IMR-90 (cell line): Measurements from ENCODE around the gene EBLN1. TPM values are rescaled to one million over a fixed set of nuclear protein-coding genes. Genes with fewer than 3 reads are reported as not detected.

Experiments used
- ATAC-seq: fragments of 200-7000 bp; cut with Tn5 transposase; 2 replicates; pipeline ENCODE4 v1.9.1; 2020; ENCODE audit warnings: low read depth, mild to moderate bottlenecking, moderate library complexity
- BruUV-seq: library from RNA; stranded (reverse); fragments of 400-500 nt; replicated peaks from 2 replicates; lab custom pipeline; 2021; lab: Mats Ljungman, UMichigan
- CTCF ChIA-PET: fragments of 300-600 bp; formaldehyde crosslinking; extraction: SDS; loops from one replicate; lab custom pipeline; 2021; ENCODE audit warnings: antibody characterized with exemption; lab: Yijun Ruan, JAX
- POLR2A ChIA-PET: fragments of 300-600 bp; sonication (Branson Sonifier 250); formaldehyde crosslinking; loops from one replicate; lab custom pipeline; 2022; ENCODE audit warnings: antibody characterized with exemption; ENCODE audit not compliant: unreplicated experiment; lab: Charles Lee
- DNase-seq: peaks from one replicate; pipeline ENCODE4 v3.0.0; 2013
- H2AFZ ChIP-seq: replicated peaks from 2 replicates; pipeline ENCODE3; 2013; ENCODE audit warnings: low read length, mild to moderate bottlenecking; ENCODE audit not compliant: poor library complexity
- H2AK5ac ChIP-seq: 2 replicates; pipeline ENCODE4 v1.6.1; 2013; ENCODE audit warnings: low read depth, low read length, inconsistent platforms
- H2AK9ac ChIP-seq: replicated peaks from 2 replicates; pipeline ENCODE3; 2013; ENCODE audit warnings: mild to moderate bottlenecking, low read depth, low read length, moderate library complexity; ENCODE audit not compliant: poor library complexity
- H2BK120ac ChIP-seq: 2 replicates; pipeline ENCODE4 v1.6.1; 2013; ENCODE audit warnings: low read depth, low read length, inconsistent platforms
- H2BK15ac ChIP-seq: 3 replicates; pipeline ENCODE4 v1.6.1; 2013; ENCODE audit warnings: low read depth, low read length, inconsistent platforms
- H2BK20ac ChIP-seq: 2 replicates; pipeline ENCODE4 v1.6.1; 2013; ENCODE audit warnings: low read depth, mild to moderate bottlenecking, inconsistent platforms, low read length, moderate library complexity
- H2BK5ac ChIP-seq: 2 replicates; pipeline ENCODE4 v1.6.1; 2013; ENCODE audit warnings: mild to moderate bottlenecking, low read depth, low read length, inconsistent platforms; ENCODE audit not compliant: poor library complexity, severe bottlenecking
- H3K14ac ChIP-seq: replicated peaks from 2 replicates; pipeline ENCODE4 v1.6.1; 2013; ENCODE audit warnings: low read depth, low read length, inconsistent platforms
- H3K18ac ChIP-seq: 2 replicates; pipeline ENCODE4 v1.6.1; 2013; ENCODE audit warnings: low read depth, low read length, control low read depth
- H3K23ac ChIP-seq: 2 replicates; pipeline ENCODE4 v1.6.1; 2013; ENCODE audit warnings: low read depth, low read length, inconsistent platforms
- H3K27ac ChIP-seq: 2 replicates; pipeline ENCODE4 v1.5.1; 2013; ENCODE audit warnings: mild to moderate bottlenecking, control low read depth, low read length; ENCODE audit not compliant: insufficient read depth
- H3K27me3 ChIP-seq: 2 replicates; pipeline ENCODE4 v1.6.1; 2013; ENCODE audit warnings: low read length; ENCODE audit not compliant: control insufficient read depth, insufficient read depth
- H3K36me3 ChIP-seq: 2 replicates; pipeline ENCODE4 v1.6.1; 2013; ENCODE audit warnings: low read length, mixed read lengths; ENCODE audit not compliant: control insufficient read depth, insufficient read depth
- H3K4ac ChIP-seq: 2 replicates; pipeline ENCODE4 v1.6.1; 2013; ENCODE audit warnings: low read depth, low read length, inconsistent platforms
- H3K4me1 ChIP-seq: 2 replicates; pipeline ENCODE4 v1.6.1; 2013; ENCODE audit warnings: low read length, mixed read lengths; ENCODE audit not compliant: control insufficient read depth, insufficient read depth
- H3K4me2 ChIP-seq: 2 replicates; pipeline ENCODE4 v1.6.1; 2013; ENCODE audit warnings: low read depth, mild to moderate bottlenecking, control low read depth, low read length, moderate library complexity
- H3K4me3 ChIP-seq: 2 replicates; pipeline ENCODE4 v1.5.1; 2013; ENCODE audit warnings: low read depth, mild to moderate bottlenecking, control low read depth, low read length, moderate library complexity; ENCODE audit not compliant: insufficient read depth
- H3K56ac ChIP-seq: 2 replicates; pipeline ENCODE4 v1.6.1; 2013; ENCODE audit warnings: low read length, inconsistent platforms; ENCODE audit not compliant: insufficient read depth; ENCODE audit errors: extremely low read depth
- H3K79me1 ChIP-seq, 2 experiments: 2 replicates each; pipeline ENCODE4 v1.6.1; 2013; ENCODE audit warnings: low read length in 2 of 2, inconsistent platforms in 1 of 2, low read depth in 1 of 2
- H3K9ac ChIP-seq: 2 replicates; pipeline ENCODE4 v1.6.1; 2013; ENCODE audit warnings: low read depth, low read length, control low read depth
- H3K9me1 ChIP-seq: 2 replicates; pipeline ENCODE4 v1.6.1; 2013; ENCODE audit warnings: low read length, inconsistent platforms; ENCODE audit not compliant: insufficient read depth
- H3K9me3 ChIP-seq: 2 replicates; pipeline ENCODE4 v1.6.1; 2013; ENCODE audit warnings: low read length; ENCODE audit not compliant: control insufficient read depth, insufficient read depth
- H4K20me1 ChIP-seq: 2 replicates; pipeline ENCODE4 v1.6.1; 2013; ENCODE audit warnings: low read length, inconsistent platforms; ENCODE audit not compliant: insufficient read depth
- H4K5ac ChIP-seq: 2 replicates; pipeline ENCODE4 v1.6.1; 2013; ENCODE audit warnings: mild to moderate bottlenecking, low read depth, low read length, control low read depth
- H4K8ac ChIP-seq, 2 experiments: 2 replicates each; pipeline ENCODE4 v1.6.1; 2013; ENCODE audit warnings: low read depth in 2 of 2, low read length in 2 of 2, control low read depth in 1 of 2, inconsistent platforms in 1 of 2
- H4K91ac ChIP-seq: 2 replicates; pipeline ENCODE4 v1.6.1; 2013; ENCODE audit warnings: low read depth, low read length, inconsistent platforms; ENCODE audit not compliant: insufficient read depth
- MXI1 ChIP-seq: IDR thresholded peaks from 2 replicates; pipeline ENCODE4 v1.6.1; 2012; ENCODE audit warnings: low read depth, mild to moderate bottlenecking, low read length, moderate library complexity, borderline replicate concordance
- POLR2A ChIP-seq: IDR thresholded peaks from 2 replicates; pipeline ENCODE4 v1.6.1; 2012; ENCODE audit warnings: mild to moderate bottlenecking, low read depth, low read length
- RFX5 ChIP-seq: IDR thresholded peaks from 2 replicates; pipeline ENCODE4 v1.8.0; 2012; ENCODE audit warnings: low read depth, mild to moderate bottlenecking, low read length, moderate library complexity
- WGBS, 2 experiments: methylation state at CpG; one replicate each; pipeline versions ENCODE4 v1.1.5 to v1.1.7; 2013; ENCODE audit warnings: missing lambda C conversion rate in 2 of 2; ENCODE audit not compliant: insufficient read length in 1 of 2; ENCODE audit errors: extremely low coverage in 2 of 2; 5-methylcytosine and 5-hydroxymethylcytosine counted together
- dilution Hi-C: fragments of 300-500 bp; cut with HindIII; formaldehyde crosslinking; loops from one replicate; pipeline ENCODE4 v1.14.3; 2018; ENCODE audit warnings: low sequenced_read_pairs; ENCODE audit not compliant: unreplicated experiment
- in situ Hi-C: fragments of 300-500 bp; cut with MboI; formaldehyde crosslinking; loops from 3 replicates; pipeline ENCODE4 v1.14.3; 2019; ENCODE audit warnings: low sequenced_read_pairs, inconsistent platforms, mixed read lengths
- intact Hi-C: fragments of 100-400 bp; cut with micrococcal nuclease; formaldehyde crosslinking; loops from 2 replicates; pipeline ENCODE4 v1.10.0; 2022
- polyA plus RNA-seq, 3 experiments: library from polyadenylated mRNA; depleted of rRNA; stranded (reverse); fragments of >200 nt; gene quantifications; 2 replicates each; pipeline ENCODE4 v1.2.3, GENCODE V29; 2012; ENCODE audit warnings: low replicate concordance in 1 of 3
- total RNA-seq: library from RNA; depleted of rRNA; stranded (reverse); fragments of >200 nt; gene quantifications from 2 replicates; pipeline ENCODE4 v1.2.3, GENCODE V29; 2012

The EBLN1 gene
- total and polyA plus RNA-seq, 2 of the 4 experiments (the other 2 are of a cell fraction) = not detected

- TF ChIP-seq POLR2A = no peak
Observed at GRCh38 chr10:22252801-22253579, 35.2 kb upstream of the EBLN1 start (continued).

- Histone ChIP-seq H4K5ac (peak overlapping the region; percentile 31; the same call in 1 of the 2 replicates), H3K4me2 (peak overlapping the region; percentile 89), H3K23ac (peak overlapping the region; percentile 100), H3K56ac (peak overlapping the region; percentile 75; the same call in 1 of the 2 replicates), H4K91ac (peak overlapping the region; percentile 91), H2AK9ac (peak overlapping the region; percentile 85), H3K27me3 (peaks cover 11% of the 10 kb centered on the region), H2AFZ (peak overlapping the region; percentile 96), H4K8ac (peak overlapping the region; percentile 72 to 86; a peak in 2 of 4 replicates), H3K36me3 (no peaks in the 10 kb centered on the region), H2BK15ac (peak overlapping the region; percentile 79; the same call in 1 of the 3 replicates), H3K9ac (peak overlapping the region; percentile 68; the same call in 1 of the 2 replicates), H2BK5ac (no peak overlapping the region), H2BK20ac (peak overlapping the region; percentile 71; the same call in 1 of the 2 replicates), H3K9me1 (no peaks in the 10 kb centered on the region), H3K4me1 (no peaks in the 10 kb centered on the region), H3K4me3 (peak overlapping the region; percentile 49), H2AK5ac (no peak overlapping the region), H4K20me1 (no peaks in the 10 kb centered on the region), H3K18ac (peak overlapping the region; percentile 35; the same call in 1 of the 2 replicates), H2BK120ac (peak overlapping the region; percentile 97), H3K4ac (peak overlapping the region; percentile 96), H3K27ac (peak overlapping the region; percentile 16; the same call in 1 of the 2 replicates), H3K79me1 (no peaks in the 10 kb centered on the region), H3K9me3 (no peaks in the 10 kb centered on the region), H3K14ac (peak overlapping the region; percentile 99)
- peak; percentile 70 for ATAC-seq
- no TSS peak for BruUV-seq
- CTCF ChIA-PET = no interaction called here
- dilution Hi-C loops = no loop called here
- in situ Hi-C loops = no loop called here
- 3% methylated on average over 15 of the region's 52 CpGs; no CpG with 5 or more reads in 1 of the 2 experiments for WGBS, 2 experiments
- no peak for TF ChIP-seq MXI1
- TF ChIP-seq RFX5 = no peak
- intact Hi-C loops = no loop called here
- no peak for DNase-seq
- POLR2A ChIA-PET = no interaction called here
Observed at GRCh38 chr10:22252224-22252800, 34.5 kb upstream of the EBLN1 start.
